NCI-H1105 treated with DMSO at 0.1 percent for 48 hours (cell line): ENCODE results near the gene RNU6-9.
"Not testable (repeated sequence)": the region's sequence is repeated elsewhere in the genome, so short reads cannot be mapped to it uniquely, and the experiment has no call there.

Experiments
- DNase-seq: peaks from one replicate; lab custom pipeline; 2025; lab: John Stamatoyannopoulos, UW

RNU6-9 gene

GRCh38 chr19:878751-879561 lies 14.3 kb upstream of the RNU6-9 start:
- DNase-seq, result not testable (repeated sequence)

- no peak for DNase-seq
Measured at GRCh38 chr19:879711-880438, 13.4 kb upstream of the RNU6-9 start.

GRCh38 chr19:881385-882071 lies 11.8 kb upstream of the RNU6-9 start:
- DNase-seq, result no peak

- DNase-seq, result no peak
Measured at GRCh38 chr19:882871-883497, 10.3 kb upstream of the RNU6-9 start.

GRCh38 chr19:883661-884211 lies 9.5 kb upstream of the RNU6-9 start:
- no peak for DNase-seq

GRCh38 chr19:884420-885211 lies 8.7 kb upstream of the RNU6-9 start:
- no peak for DNase-seq

GRCh38 chr19:885536-886224 lies 7.6 kb upstream of the RNU6-9 start:
- no peak for DNase-seq

GRCh38 chr19:887072-887471 lies 6.2 kb upstream of the RNU6-9 start:
- DNase-seq, result no peak

- DNase-seq, result no peak
Measured at GRCh38 chr19:887599-887998, 5.7 kb upstream of the RNU6-9 start.

GRCh38 chr19:888581-889385 lies 4.5 kb upstream of the RNU6-9 start:
- no peak for DNase-seq

- no peak for DNase-seq
Measured at GRCh38 chr19:889662-890295, 3.5 kb upstream of the RNU6-9 start.

- DNase-seq, result no peak
Measured at GRCh38 chr19:890831-891230, 2.5 kb upstream of the RNU6-9 start.

- DNase-seq, result not testable (repeated sequence)
Measured at GRCh38 chr19:891421-892200, 1.7 kb upstream of the RNU6-9 start.

GRCh38 chr19:892243-892893 lies 916 bp upstream of the RNU6-9 start:
- no peak for DNase-seq

- no peak for DNase-seq
Measured at GRCh38 chr19:896434-896833, 3.1 kb downstream of the RNU6-9 start.

GRCh38 chr19:896999-897398 lies 3.7 kb downstream of the RNU6-9 start:
- DNase-seq, result no peak

- no peak for DNase-seq
Measured at GRCh38 chr19:897442-898039, 4.3 kb downstream of the RNU6-9 start.

- DNase-seq, result peak; percentile 72
Measured at GRCh38 chr19:898663-899062, 5.4 kb downstream of the RNU6-9 start.
